ENCODE measurements around the gene UGCG. TPM values are rescaled to one million over a fixed set of nuclear protein-coding genes. Genes with fewer than 3 reads are reported as not detected.

UGCG gene
- total and polyA plus RNA-seq, 10 of the 15 experiments (the other 5 are each of a cell fraction or from before 2014, with no cell fraction given), result 21.7 to 96.6 (median 48.9) TPM

- H3K9me3 ChIP-seq (replicated peaks; ENCODE audit: control insufficient read depth, insufficient read depth, low read length), result no peaks in the 10 kb centered on the region
- no peak overlapping the region for H2AFZ ChIP-seq (ENCODE audit: control insufficient read depth, low read depth, low read length)
- no peak overlapping the region for H3K27ac ChIP-seq (ENCODE audit: control insufficient read depth, insufficient read depth)
- no peaks in the 10 kb centered on the region for H3K27me3 ChIP-seq (replicated peaks in 1 of 2; ENCODE audit: control insufficient read depth in 2 of 2, insufficient read depth in 2 of 2, low read length in 1 of 2)
- no peak overlapping the region for H3K4me3 ChIP-seq
- H4K20me1 ChIP-seq (ENCODE audit: control insufficient read depth, insufficient read depth), result no peaks in the 10 kb centered on the region
- intact Hi-C loops (cut with micrococcal nuclease; ENCODE audit: unreplicated experiment) (no loop called here), in situ Hi-C loops (cut with MboI) (no loop called here)
- FAIRE-seq (no peak), ATAC-seq (no peak), DNase-seq (ENCODE audit: low read depth, low spot score) (no peak)
- ChIA-PET CTCF (interaction anchor here (0.6 to 5.9 kb wide), 5 partner anchors 9 to 380 kb away, joined by 3 to 46 read pairs (median 3); no protein-coding TSS in a partner anchor), SMC1A (ENCODE audit: uncharacterized antibody, unreplicated experiment) (interaction anchor here (0.7 to 13.2 kb wide), 15 partner anchors 11 to 212 kb away, joined by 3 to 136 read pairs (median 4); no protein-coding TSS in a partner anchor), POLR2A (interaction anchor here (0.7 to 2.1 kb wide), 4 partner anchors 10 to 87 kb away, joined by 3 to 4 read pairs (median 3); no protein-coding TSS in a partner anchor), RAD21 (ENCODE audit: unreplicated experiment) (interaction anchor here (0.8 to 12.2 kb wide), 2 partner anchors 13 to 146 kb away, joined by 3 to 107 read pairs; no protein-coding TSS in a partner anchor)
- no peak for TF ChIP-seq REST (IDR thresholded peaks at IDR 0.05; ENCODE audit: low read depth, low read length)
- H3K36me3 ChIP-seq (ENCODE audit: control insufficient read depth in 2 of 2, insufficient read depth in 2 of 2, low read length in 1 of 2), result no peaks in the 10 kb centered on the region
- no peak overlapping the region for H3K9ac ChIP-seq (ENCODE audit: control insufficient read depth, insufficient read depth, low read length)
- H3K4me2 ChIP-seq (ENCODE audit: control insufficient read depth, insufficient read depth), result no peak overlapping the region
- 80% methylated on average over 12 of the region's 12 CpGs for WGBS (ENCODE audit: insufficient coverage, insufficient replicate concordance, low lambda C conversion rate, missing lambda C conversion rate)
- peaks cover 12% of the 10 kb centered on the region for H3K4me1 ChIP-seq (ENCODE audit: control insufficient read depth, insufficient read depth, low read length)
- no peaks in the 10 kb centered on the region for H3K79me2 ChIP-seq (ENCODE audit: control insufficient read depth, insufficient read depth, low read length)
- BruUV-seq (replicated peaks), result no TSS peak
Measured at GRCh38 chr9:111974092-111974681, 77.6 kb downstream of the UGCG start.

Data from GM12878 (cell line).